IPS-NIHi11 (cell line): Measurements from ENCODE around the gene ZDHHC20.

ENCODE experiments used
- DNase-seq: peaks from one replicate; pipeline ENCODE4 v3.0.0; 2012; ENCODE audit warnings: mixed read lengths, low spot score

Gene ZDHHC20

DNA sequence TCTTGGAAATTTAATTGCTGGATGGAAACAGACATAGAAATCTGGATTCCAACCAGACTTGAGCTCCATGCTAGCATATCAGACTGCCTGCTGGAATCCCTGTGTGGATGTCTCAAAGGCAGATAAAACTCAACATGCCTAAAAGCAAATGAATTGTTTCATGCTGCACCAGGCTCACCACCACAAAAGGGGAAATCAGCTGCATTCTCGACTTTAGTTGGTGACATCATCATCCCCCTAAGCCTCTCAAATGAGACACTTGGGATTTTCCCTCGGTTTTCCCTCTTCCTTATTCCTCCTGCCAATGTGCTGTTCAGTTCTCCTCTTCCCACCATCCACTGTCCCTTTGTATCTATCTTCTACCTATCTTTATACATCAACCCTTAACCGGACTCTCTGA is 134.3 kb downstream of the ZDHHC20 start:
- no peak for DNase-seq

DNA sequence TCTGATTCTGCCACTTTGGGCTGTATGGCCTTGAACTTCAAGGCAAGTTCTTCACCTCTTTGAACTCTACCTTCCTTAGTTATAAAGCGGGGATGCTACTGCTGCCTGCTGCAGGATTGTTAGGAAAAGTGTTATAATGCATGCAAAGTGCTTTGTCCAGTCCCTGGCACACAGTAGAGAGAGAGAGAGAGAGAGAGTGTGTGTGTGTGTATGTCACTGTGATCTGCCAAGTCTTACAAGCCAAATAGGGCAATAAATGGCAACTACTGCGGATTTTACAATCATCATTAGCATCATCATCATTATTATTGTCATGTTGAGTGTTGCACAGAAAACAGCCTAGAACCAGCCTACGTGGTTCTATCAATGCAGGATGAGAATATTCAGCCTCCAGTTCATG is 136.1 kb downstream of the ZDHHC20 start:
- DNase-seq, result no peak
